WTC11 (cell line): ENCODE data around the gene MRPS9. TPM values are rescaled to one million over a fixed set of nuclear protein-coding genes. Genes with fewer than 3 reads are reported as not detected.

ENCODE experiments used
- ATF1 ChIP-seq: sonication (generic); formaldehyde crosslinking; IDR thresholded peaks from 2 replicates; pipeline ENCODE4 v1.8.1; 2023; ENCODE audit warnings: mild to moderate bottlenecking, moderate library complexity, missing genetic modification reagents
- CBFB ChIP-seq: sonication (generic); formaldehyde crosslinking; IDR thresholded peaks from 2 replicates; pipeline ENCODE4 v1.8.1; 2022; ENCODE audit warnings: mild to moderate bottlenecking, low read depth, missing genetic modification reagents
- ELF4 ChIP-seq: sonication (generic); formaldehyde crosslinking; IDR thresholded peaks from 2 replicates; pipeline ENCODE4 v1.8.1; 2022; ENCODE audit warnings: low read depth, mild to moderate bottlenecking, moderate library complexity, missing genetic modification reagents
- ESRRA ChIP-seq: sonication (generic); formaldehyde crosslinking; IDR thresholded peaks from 2 replicates; pipeline ENCODE4 v1.8.1; 2022; ENCODE audit warnings: mild to moderate bottlenecking, missing genetic modification reagents, borderline replicate concordance
- FOXK1 ChIP-seq: sonication (generic); formaldehyde crosslinking; IDR thresholded peaks from 2 replicates; pipeline ENCODE4 v1.8.0; 2022; ENCODE audit warnings: mild to moderate bottlenecking, moderate library complexity, missing genetic modification reagents
- GRHL2 ChIP-seq: fragments of 250-450 bp; sonication (Bioruptor Pico); IDR thresholded peaks from 2 replicates; pipeline ENCODE4 v1.8.0; 2022; ENCODE audit warnings: mild to moderate bottlenecking, moderate library complexity; ENCODE audit not compliant: insufficient replicate concordance, severe bottlenecking
- JUN ChIP-seq: sonication (generic); formaldehyde crosslinking; IDR thresholded peaks from 2 replicates; pipeline ENCODE4 v1.8.0; 2023; ENCODE audit warnings: mild to moderate bottlenecking, missing genetic modification reagents
- KAT7 ChIP-seq: sonication (generic); formaldehyde crosslinking; IDR thresholded peaks from 2 replicates; pipeline ENCODE4 v1.8.1; 2023; ENCODE audit warnings: missing genetic modification reagents, mild to moderate bottlenecking, borderline replicate concordance
- NFE2L1 ChIP-seq: sonication (generic); formaldehyde crosslinking; IDR thresholded peaks from 2 replicates; pipeline ENCODE4 v1.8.1; 2023; ENCODE audit warnings: missing genetic modification reagents
- NR1H2 ChIP-seq: sonication (generic); formaldehyde crosslinking; IDR thresholded peaks from 2 replicates; pipeline ENCODE4 v1.9.0; 2021; ENCODE audit warnings: mild to moderate bottlenecking, moderate library complexity, missing genetic modification reagents
- NR3C1 ChIP-seq: sonication (generic); formaldehyde crosslinking; conservative IDR thresholded peaks from 2 replicates; pipeline ENCODE4 v1.8.1; 2023; ENCODE audit warnings: low read depth, mild to moderate bottlenecking, missing genetic modification reagents
- PRRX2 ChIP-seq: fragments of 250-450 bp; sonication (Bioruptor Pico); IDR thresholded peaks from 2 replicates; pipeline ENCODE4 v1.8.0; 2021; ENCODE audit warnings: mild to moderate bottlenecking
- RORB ChIP-seq: fragments of 250-450 bp; sonication (Bioruptor Pico); IDR thresholded peaks from 2 replicates; pipeline ENCODE4 v1.9.0; 2021; ENCODE audit warnings: mild to moderate bottlenecking
- SMAD4 ChIP-seq: sonication (generic); formaldehyde crosslinking; IDR thresholded peaks from 2 replicates; pipeline ENCODE4 v1.8.0; 2022; ENCODE audit warnings: mild to moderate bottlenecking, missing genetic modification reagents
- SOX15 ChIP-seq: fragments of 250-450 bp; sonication (Bioruptor Pico); IDR thresholded peaks from 2 replicates; pipeline ENCODE4 v1.9.0; 2021; ENCODE audit warnings: mild to moderate bottlenecking
- SP1 ChIP-seq: sonication (generic); formaldehyde crosslinking; conservative IDR thresholded peaks from 2 replicates; pipeline ENCODE4 v1.8.1; 2022; ENCODE audit warnings: missing genetic modification reagents
- TEAD1 ChIP-seq: sonication (generic); formaldehyde crosslinking; IDR thresholded peaks from 2 replicates; pipeline ENCODE4 v1.8.0; 2022; ENCODE audit warnings: mild to moderate bottlenecking, missing genetic modification reagents
- ZNF219 ChIP-seq: sonication (generic); formaldehyde crosslinking; IDR thresholded peaks from 2 replicates; pipeline ENCODE4 v1.8.0; 2023; ENCODE audit warnings: missing genetic modification reagents, mild to moderate bottlenecking, borderline replicate concordance
- ZNF263 ChIP-seq: sonication (generic); formaldehyde crosslinking; IDR thresholded peaks from 2 replicates; pipeline ENCODE4 v1.8.1; 2022; ENCODE audit warnings: low read depth, mild to moderate bottlenecking, moderate library complexity, missing genetic modification reagents
- ZNF423 ChIP-seq: fragments of 250-450 bp; sonication (Bioruptor Pico); IDR thresholded peaks from 2 replicates; pipeline ENCODE4 v2.1.2; 2022; ENCODE audit warnings: mild to moderate bottlenecking, moderate library complexity
- ZNF671 ChIP-seq: fragments of 250-450 bp; sonication (Bioruptor Pico); IDR thresholded peaks from 2 replicates; pipeline ENCODE4 v1.8.0; 2021; ENCODE audit warnings: mild to moderate bottlenecking
- total RNA-seq: library from RNA; stranded (reverse); gene quantifications from 3 replicates; pipeline ENCODE4 v1.2.3, GENCODE V29; 2021
- TF ChIP-seq, protein P1 (sequence below): sonication (generic); formaldehyde crosslinking; IDR thresholded peaks from 2 replicates; pipeline ENCODE4 v1.8.1; 2023; ENCODE audit warnings: mild to moderate bottlenecking, missing genetic modification reagents, moderate library complexity
- TF ChIP-seq, protein P2 (sequence below): sonication (generic); formaldehyde crosslinking; conservative IDR thresholded peaks from 2 replicates; pipeline ENCODE4 v1.8.1; 2022; ENCODE audit warnings: mild to moderate bottlenecking, missing genetic modification reagents
- TF ChIP-seq, protein P3 (sequence below): fragments of 250-450 bp; sonication (Bioruptor Pico); IDR thresholded peaks from 2 replicates; pipeline ENCODE4 v2.1.2; 2022; ENCODE audit warnings: mild to moderate bottlenecking, moderate library complexity
- TF ChIP-seq, protein P4 (sequence below): fragments of 250-450 bp; sonication (Bioruptor Pico); IDR thresholded peaks from 2 replicates; pipeline ENCODE4 v1.9.0; 2021; ENCODE audit warnings: moderate library complexity, mild to moderate bottlenecking, inconsistent platforms, borderline replicate concordance
- TF ChIP-seq, protein P5 (sequence below): sonication (generic); formaldehyde crosslinking; IDR thresholded peaks from 2 replicates; pipeline ENCODE4 v1.8.0; 2023; ENCODE audit warnings: missing genetic modification reagents
- TF ChIP-seq, protein P6 (sequence below): sonication (generic); formaldehyde crosslinking; IDR thresholded peaks from 2 replicates; pipeline ENCODE4 v1.8.0; 2023; ENCODE audit warnings: missing genetic modification reagents, mild to moderate bottlenecking, borderline replicate concordance
- TF ChIP-seq, protein P7 (sequence below): sonication (generic); formaldehyde crosslinking; conservative IDR thresholded peaks from 2 replicates; pipeline ENCODE4 v1.8.1; 2023; ENCODE audit warnings: mild to moderate bottlenecking, low read depth, missing genetic modification reagents, moderate library complexity

Gene MRPS9
- total RNA-seq, 1 experiment from 2014 or later, result 75.3 TPM

DNA sequence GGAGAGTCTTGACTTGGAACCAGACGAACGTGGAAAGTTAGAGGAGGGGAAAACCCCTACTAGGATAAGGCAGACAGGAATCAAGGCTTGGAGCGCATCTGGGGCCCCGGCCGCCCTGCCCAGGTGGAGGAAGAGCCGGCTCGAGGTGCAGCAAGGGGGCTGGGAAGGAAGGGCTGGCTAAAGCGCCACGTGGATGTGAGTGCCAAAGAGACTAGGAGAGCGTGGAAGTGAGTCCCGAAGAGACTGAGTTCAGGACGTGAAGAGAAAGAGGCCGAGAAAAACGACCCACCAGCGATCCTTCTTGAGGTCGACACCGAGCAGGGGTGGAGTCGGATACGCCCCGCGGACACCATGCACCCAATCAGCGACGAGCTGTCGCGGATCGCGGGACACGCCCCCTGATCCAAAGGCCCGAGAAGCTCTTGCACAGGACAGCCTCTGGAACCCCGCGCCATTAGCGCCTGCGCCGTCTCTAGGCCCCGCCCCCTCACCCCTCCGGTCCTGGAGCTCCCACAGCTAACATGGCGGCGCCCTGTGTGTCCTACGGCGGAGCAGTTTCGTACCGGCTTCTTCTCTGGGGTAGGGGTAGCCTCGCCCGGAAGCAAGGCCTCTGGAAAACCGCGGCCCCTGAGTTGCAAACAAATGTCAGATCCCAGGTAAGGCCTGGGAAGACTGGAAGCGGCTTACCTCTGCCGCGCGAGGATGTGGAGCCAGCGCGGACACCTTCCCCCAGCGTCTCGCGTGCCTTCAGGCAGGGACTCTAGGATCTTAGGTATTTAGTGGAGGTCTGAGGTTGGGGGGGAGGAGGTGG is at the start of gene MRPS9 (continued):
- TF ChIP-seq NR1H2 (CRISPR knock-in tag) (no peak), SP1 (peak; percentile 84), NR3C1 (CRISPR knock-in tag) (no peak), SMAD4 (no peak), KAT7 (CRISPR knock-in tag) (peak; percentile 85; the same call in 1 of the 2 replicates), ELF4 (CRISPR knock-in tag) (no peak), TEAD1 (CRISPR knock-in tag) (no peak; the same call in 1 of the 2 replicates), JUN (CRISPR knock-in tag) (no peak), RORB (CRISPR knock-in tag) (no peak), CBFB (CRISPR knock-in tag) (no peak), ZNF423 (CRISPR knock-in tag) (no peak), FOXK1 (CRISPR knock-in tag) (peak; percentile 50; the same call in 1 of the 2 replicates), ZNF219 (CRISPR knock-in tag) (no peak), SOX15 (CRISPR knock-in tag) (no peak), PRRX2 (no peak), ZNF263 (CRISPR knock-in tag) (no peak), ZNF671 (CRISPR knock-in tag) (no peak), ESRRA (no peak), NFE2L1 (0 out of 2 replicates have a peak, but pooled peaks have one; percentile 25), ATF1 (CRISPR knock-in tag) (no peak), GRHL2 (CRISPR knock-in tag) (no peak)
- TF ChIP-seq, protein P1, sequence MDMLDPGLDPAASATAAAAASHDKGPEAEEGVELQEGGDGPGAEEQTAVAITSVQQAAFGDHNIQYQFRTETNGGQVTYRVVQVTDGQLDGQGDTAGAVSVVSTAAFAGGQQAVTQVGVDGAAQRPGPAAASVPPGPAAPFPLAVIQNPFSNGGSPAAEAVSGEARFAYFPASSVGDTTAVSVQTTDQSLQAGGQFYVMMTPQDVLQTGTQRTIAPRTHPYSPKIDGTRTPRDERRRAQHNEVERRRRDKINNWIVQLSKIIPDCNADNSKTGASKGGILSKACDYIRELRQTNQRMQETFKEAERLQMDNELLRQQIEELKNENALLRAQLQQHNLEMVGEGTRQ (CRISPR knock-in tag), result peak; percentile 45
- TF ChIP-seq, protein P2, sequence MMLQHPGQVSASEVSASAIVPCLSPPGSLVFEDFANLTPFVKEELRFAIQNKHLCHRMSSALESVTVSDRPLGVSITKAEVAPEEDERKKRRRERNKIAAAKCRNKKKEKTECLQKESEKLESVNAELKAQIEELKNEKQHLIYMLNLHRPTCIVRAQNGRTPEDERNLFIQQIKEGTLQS (CRISPR knock-in tag), result no peak
- TF ChIP-seq, protein P3, sequence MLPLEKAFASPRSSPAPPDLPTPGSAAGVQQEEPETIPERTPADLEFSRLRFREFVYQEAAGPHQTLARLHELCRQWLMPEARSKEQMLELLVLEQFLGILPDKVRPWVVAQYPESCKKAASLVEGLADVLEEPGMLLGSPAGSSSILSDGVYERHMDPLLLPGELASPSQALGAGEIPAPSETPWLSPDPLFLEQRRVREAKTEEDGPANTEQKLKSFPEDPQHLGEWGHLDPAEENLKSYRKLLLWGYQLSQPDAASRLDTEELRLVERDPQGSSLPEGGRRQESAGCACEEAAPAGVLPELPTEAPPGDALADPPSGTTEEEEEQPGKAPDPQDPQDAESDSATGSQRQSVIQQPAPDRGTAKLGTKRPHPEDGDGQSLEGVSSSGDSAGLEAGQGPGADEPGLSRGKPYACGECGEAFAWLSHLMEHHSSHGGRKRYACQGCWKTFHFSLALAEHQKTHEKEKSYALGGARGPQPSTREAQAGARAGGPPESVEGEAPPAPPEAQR (CRISPR knock-in tag), result no peak
- TF ChIP-seq, protein P4, sequence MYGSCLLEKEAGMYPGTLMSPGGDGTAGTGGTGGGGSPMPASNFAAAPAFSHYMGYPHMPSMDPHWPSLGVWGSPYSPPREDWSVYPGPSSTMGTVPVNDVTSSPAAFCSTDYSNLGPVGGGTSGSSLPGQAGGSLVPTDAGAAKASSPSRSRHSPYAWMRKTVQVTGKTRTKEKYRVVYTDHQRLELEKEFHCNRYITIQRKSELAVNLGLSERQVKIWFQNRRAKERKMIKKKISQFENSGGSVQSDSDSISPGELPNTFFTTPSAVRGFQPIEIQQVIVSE (CRISPR knock-in tag), result no peak
- TF ChIP-seq, protein P5, sequence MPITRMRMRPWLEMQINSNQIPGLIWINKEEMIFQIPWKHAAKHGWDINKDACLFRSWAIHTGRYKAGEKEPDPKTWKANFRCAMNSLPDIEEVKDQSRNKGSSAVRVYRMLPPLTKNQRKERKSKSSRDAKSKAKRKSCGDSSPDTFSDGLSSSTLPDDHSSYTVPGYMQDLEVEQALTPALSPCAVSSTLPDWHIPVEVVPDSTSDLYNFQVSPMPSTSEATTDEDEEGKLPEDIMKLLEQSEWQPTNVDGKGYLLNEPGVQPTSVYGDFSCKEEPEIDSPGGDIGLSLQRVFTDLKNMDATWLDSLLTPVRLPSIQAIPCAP (CRISPR knock-in tag), result no peak
- TF ChIP-seq, protein P6, sequence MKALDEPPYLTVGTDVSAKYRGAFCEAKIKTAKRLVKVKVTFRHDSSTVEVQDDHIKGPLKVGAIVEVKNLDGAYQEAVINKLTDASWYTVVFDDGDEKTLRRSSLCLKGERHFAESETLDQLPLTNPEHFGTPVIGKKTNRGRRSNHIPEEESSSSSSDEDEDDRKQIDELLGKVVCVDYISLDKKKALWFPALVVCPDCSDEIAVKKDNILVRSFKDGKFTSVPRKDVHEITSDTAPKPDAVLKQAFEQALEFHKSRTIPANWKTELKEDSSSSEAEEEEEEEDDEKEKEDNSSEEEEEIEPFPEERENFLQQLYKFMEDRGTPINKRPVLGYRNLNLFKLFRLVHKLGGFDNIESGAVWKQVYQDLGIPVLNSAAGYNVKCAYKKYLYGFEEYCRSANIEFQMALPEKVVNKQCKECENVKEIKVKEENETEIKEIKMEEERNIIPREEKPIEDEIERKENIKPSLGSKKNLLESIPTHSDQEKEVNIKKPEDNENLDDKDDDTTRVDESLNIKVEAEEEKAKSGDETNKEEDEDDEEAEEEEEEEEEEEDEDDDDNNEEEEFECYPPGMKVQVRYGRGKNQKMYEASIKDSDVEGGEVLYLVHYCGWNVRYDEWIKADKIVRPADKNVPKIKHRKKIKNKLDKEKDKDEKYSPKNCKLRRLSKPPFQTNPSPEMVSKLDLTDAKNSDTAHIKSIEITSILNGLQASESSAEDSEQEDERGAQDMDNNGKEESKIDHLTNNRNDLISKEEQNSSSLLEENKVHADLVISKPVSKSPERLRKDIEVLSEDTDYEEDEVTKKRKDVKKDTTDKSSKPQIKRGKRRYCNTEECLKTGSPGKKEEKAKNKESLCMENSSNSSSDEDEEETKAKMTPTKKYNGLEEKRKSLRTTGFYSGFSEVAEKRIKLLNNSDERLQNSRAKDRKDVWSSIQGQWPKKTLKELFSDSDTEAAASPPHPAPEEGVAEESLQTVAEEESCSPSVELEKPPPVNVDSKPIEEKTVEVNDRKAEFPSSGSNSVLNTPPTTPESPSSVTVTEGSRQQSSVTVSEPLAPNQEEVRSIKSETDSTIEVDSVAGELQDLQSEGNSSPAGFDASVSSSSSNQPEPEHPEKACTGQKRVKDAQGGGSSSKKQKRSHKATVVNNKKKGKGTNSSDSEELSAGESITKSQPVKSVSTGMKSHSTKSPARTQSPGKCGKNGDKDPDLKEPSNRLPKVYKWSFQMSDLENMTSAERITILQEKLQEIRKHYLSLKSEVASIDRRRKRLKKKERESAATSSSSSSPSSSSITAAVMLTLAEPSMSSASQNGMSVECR (CRISPR knock-in tag), result no peak; the same call in 1 of the 2 replicates
- TF ChIP-seq, protein P7, sequence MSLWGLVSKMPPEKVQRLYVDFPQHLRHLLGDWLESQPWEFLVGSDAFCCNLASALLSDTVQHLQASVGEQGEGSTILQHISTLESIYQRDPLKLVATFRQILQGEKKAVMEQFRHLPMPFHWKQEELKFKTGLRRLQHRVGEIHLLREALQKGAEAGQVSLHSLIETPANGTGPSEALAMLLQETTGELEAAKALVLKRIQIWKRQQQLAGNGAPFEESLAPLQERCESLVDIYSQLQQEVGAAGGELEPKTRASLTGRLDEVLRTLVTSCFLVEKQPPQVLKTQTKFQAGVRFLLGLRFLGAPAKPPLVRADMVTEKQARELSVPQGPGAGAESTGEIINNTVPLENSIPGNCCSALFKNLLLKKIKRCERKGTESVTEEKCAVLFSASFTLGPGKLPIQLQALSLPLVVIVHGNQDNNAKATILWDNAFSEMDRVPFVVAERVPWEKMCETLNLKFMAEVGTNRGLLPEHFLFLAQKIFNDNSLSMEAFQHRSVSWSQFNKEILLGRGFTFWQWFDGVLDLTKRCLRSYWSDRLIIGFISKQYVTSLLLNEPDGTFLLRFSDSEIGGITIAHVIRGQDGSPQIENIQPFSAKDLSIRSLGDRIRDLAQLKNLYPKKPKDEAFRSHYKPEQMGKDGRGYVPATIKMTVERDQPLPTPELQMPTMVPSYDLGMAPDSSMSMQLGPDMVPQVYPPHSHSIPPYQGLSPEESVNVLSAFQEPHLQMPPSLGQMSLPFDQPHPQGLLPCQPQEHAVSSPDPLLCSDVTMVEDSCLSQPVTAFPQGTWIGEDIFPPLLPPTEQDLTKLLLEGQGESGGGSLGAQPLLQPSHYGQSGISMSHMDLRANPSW, result no peak
